H9 (cell line): ENCODE measurements around the gene REEP3. TPM values are rescaled to one million over a fixed set of nuclear protein-coding genes. Genes with fewer than 3 reads are reported as not detected.

Experiments used
- DNase-seq: peaks from one replicate; pipeline ENCODE4 v3.0.0-alpha.2; 2017
- H2AFZ ChIP-seq: one replicate; pipeline ENCODE4 v1.6.1; 2013; ENCODE audit warnings: mild to moderate bottlenecking, low read length, control low read depth, moderate library complexity
- H2AK5ac ChIP-seq: 2 replicates; pipeline ENCODE4 v1.6.1; 2013; ENCODE audit warnings: low read length, control low read depth, mixed read lengths; ENCODE audit not compliant: insufficient read length
- H2BK120ac ChIP-seq: one replicate; pipeline ENCODE4 v1.6.1; 2013; ENCODE audit warnings: low read depth, mild to moderate bottlenecking, low read length, control low read depth, inconsistent platforms; ENCODE audit not compliant: poor library complexity, severe bottlenecking
- H2BK12ac ChIP-seq: 2 replicates; pipeline ENCODE4 v1.6.1; 2013; ENCODE audit warnings: low read length, control low read depth, mixed read lengths, low read depth; ENCODE audit not compliant: insufficient read length
- H2BK15ac ChIP-seq: 2 replicates; pipeline ENCODE4 v1.6.1; 2013; ENCODE audit warnings: low read depth, low read length, control low read depth
- H2BK20ac ChIP-seq: one replicate; pipeline ENCODE4 v1.6.1; 2013; ENCODE audit warnings: low read depth, mild to moderate bottlenecking, low read length, control low read depth, inconsistent platforms; ENCODE audit not compliant: poor library complexity, severe bottlenecking
- H2BK5ac ChIP-seq: 2 replicates; pipeline ENCODE4 v1.6.1; 2013; ENCODE audit warnings: low read length, control low read depth, mixed read lengths; ENCODE audit not compliant: insufficient read length
- H3K14ac ChIP-seq: 2 replicates; pipeline ENCODE4 v1.6.1; 2013; ENCODE audit warnings: low read length, control low read depth; ENCODE audit not compliant: insufficient read depth
- H3K18ac ChIP-seq: 2 replicates; pipeline ENCODE4 v1.6.1; 2013; ENCODE audit warnings: low read depth, mild to moderate bottlenecking, mixed read lengths, low read length, control low read depth; ENCODE audit not compliant: insufficient read length
- H3K23ac ChIP-seq: 2 replicates; pipeline ENCODE4 v1.6.1; 2013; ENCODE audit warnings: low read length, control low read depth, mixed read lengths, low read depth; ENCODE audit not compliant: insufficient read length
- H3K23me2 ChIP-seq: 2 replicates; pipeline ENCODE4 v1.6.1; 2013; ENCODE audit warnings: low read depth, mild to moderate bottlenecking, mixed read lengths, low read length, control low read depth; ENCODE audit not compliant: insufficient read length, poor library complexity, severe bottlenecking
- H3K27ac ChIP-seq: 2 replicates; pipeline ENCODE4 v1.5.1; 2013; ENCODE audit warnings: low read length, control low read depth, mixed read lengths, low read depth; ENCODE audit not compliant: insufficient read length
- H3K27me3 ChIP-seq: 2 replicates; pipeline ENCODE4 v1.6.1; 2013; ENCODE audit warnings: low read length, control low read depth, inconsistent platforms; ENCODE audit not compliant: insufficient read depth
- H3K4ac ChIP-seq: 2 replicates; pipeline ENCODE4 v1.6.1; 2013; ENCODE audit warnings: low read depth, mild to moderate bottlenecking, control low read depth, inconsistent platforms, low read length, moderate library complexity
- H3K4me1 ChIP-seq: 2 replicates; pipeline ENCODE4 v1.6.1; 2013; ENCODE audit warnings: low read length, control low read depth, inconsistent platforms; ENCODE audit not compliant: insufficient read depth
- H3K4me2 ChIP-seq: 2 replicates; pipeline ENCODE4 v1.6.1; 2013; ENCODE audit warnings: low read length, control low read depth, mixed read lengths; ENCODE audit not compliant: insufficient read length, insufficient read depth
- H3K56ac ChIP-seq: 2 replicates; pipeline ENCODE4 v1.6.1; 2013; ENCODE audit warnings: low read depth, mild to moderate bottlenecking, mixed read lengths, low read length, control low read depth; ENCODE audit not compliant: insufficient read length
- H3K79me1 ChIP-seq: 2 replicates; pipeline ENCODE4 v1.6.1; 2013; ENCODE audit warnings: low read depth, mild to moderate bottlenecking, moderate library complexity, low read length, control low read depth, inconsistent platforms; ENCODE audit not compliant: insufficient read depth, poor library complexity, severe bottlenecking
- H3K79me2 ChIP-seq: 2 replicates; pipeline ENCODE4 v1.6.1; 2013; ENCODE audit warnings: low read length, control low read depth, inconsistent platforms; ENCODE audit not compliant: insufficient read depth
- H3K9ac ChIP-seq: 2 replicates; pipeline ENCODE4 v1.6.1; 2013; ENCODE audit warnings: low read length, control low read depth, mixed read lengths; ENCODE audit not compliant: insufficient read length; ENCODE audit errors: extremely low read depth
- H3K9me3 ChIP-seq: one replicate; pipeline ENCODE4 v1.6.1; 2013; ENCODE audit warnings: low read depth, low read length, inconsistent platforms; ENCODE audit not compliant: control insufficient read depth
- H3T11ph ChIP-seq: one replicate; pipeline ENCODE4 v1.6.1; 2013; ENCODE audit warnings: mild to moderate bottlenecking, low read length, control low read depth, inconsistent platforms
- H4K20me1 ChIP-seq: one replicate; pipeline ENCODE4 v1.6.1; 2013; ENCODE audit not compliant: control insufficient read depth, insufficient read length, insufficient read depth
- H4K5ac ChIP-seq: 2 replicates; pipeline ENCODE4 v1.6.1; 2013; ENCODE audit warnings: low read depth, mild to moderate bottlenecking, mixed read lengths, low read length, control low read depth; ENCODE audit not compliant: insufficient read length
- H4K8ac ChIP-seq: replicated peaks from 2 replicates; pipeline ENCODE4 v1.6.1; 2013; ENCODE audit warnings: low read length, control low read depth, mixed read lengths, low read depth; ENCODE audit not compliant: insufficient read length
- H4K91ac ChIP-seq: 2 replicates; pipeline ENCODE4 v1.6.1; 2013; ENCODE audit warnings: low read depth, mild to moderate bottlenecking, moderate library complexity, mixed read lengths, low read length, control low read depth; ENCODE audit not compliant: insufficient read length
- H3K27ac Mint-ChIP-seq, 3 experiments: 2 replicates in 2 of 3; 3 replicates in 1 of 3; pipeline ENCODE4 v1.8.0; 2020 to 2021; ENCODE audit warnings: mixed read lengths in 3 of 3, mild to moderate bottlenecking in 1 of 3, moderate library complexity in 1 of 3
- H3K27me3 Mint-ChIP-seq: 2 replicates; pipeline ENCODE4 v1.8.0; 2021; ENCODE audit warnings: low read depth, mild to moderate bottlenecking, moderate library complexity, mixed read lengths
- H3K36me3 Mint-ChIP-seq, 3 experiments: 2 replicates in 2 of 3; 3 replicates in 1 of 3; pipeline ENCODE4 v1.8.0; 2020 to 2021; ENCODE audit warnings: low read depth in 3 of 3, mixed read lengths in 3 of 3; ENCODE audit not compliant: insufficient read depth in 1 of 3
- H3K4me1 Mint-ChIP-seq, 2 experiments: 2 replicates each; pipeline ENCODE4 v1.8.0; 2020; ENCODE audit warnings: mixed read lengths in 2 of 2
- H3K4me3 Mint-ChIP-seq, 2 experiments: 2 replicates in 1 of 2; 3 replicates in 1 of 2; pipeline ENCODE4 v1.8.0; 2020 to 2021; ENCODE audit warnings: mild to moderate bottlenecking in 2 of 2, mixed read lengths in 2 of 2, moderate library complexity in 1 of 2
- H3K9me3 Mint-ChIP-seq, 2 experiments: 2 replicates in 1 of 2; 3 replicates in 1 of 2; pipeline ENCODE4 v1.8.0; 2020; ENCODE audit warnings: mild to moderate bottlenecking in 2 of 2, mixed read lengths in 2 of 2, moderate library complexity in 1 of 2
- WGBS: extraction: QIAGEN DNeasy Blood & Tissue Kit; methylation state at CpG from one replicate; pipeline ENCODE4 v1.1.7; 2013; ENCODE audit warnings: missing lambda C conversion rate, low lambda C conversion rate, mixed read lengths; ENCODE audit not compliant: insufficient read length; ENCODE audit errors: extremely low coverage; 5-methylcytosine and 5-hydroxymethylcytosine counted together
- total RNA-seq: library from RNA; stranded (reverse); gene quantifications from 2 replicates; pipeline ENCODE4 v1.2.1, GENCODE V29; 2021
- TF ChIP-seq, protein P1 (sequence below): fragments of 200-600 bp; sonication (generic); conservative IDR thresholded peaks from 3 replicates; pipeline ENCODE4 v1.8.0; 2021; ENCODE audit warnings: antibody characterized with exemption, mild to moderate bottlenecking

Gene REEP3
- total RNA-seq, 1 experiment from 2014 or later, result 21.4 TPM

DNA sequence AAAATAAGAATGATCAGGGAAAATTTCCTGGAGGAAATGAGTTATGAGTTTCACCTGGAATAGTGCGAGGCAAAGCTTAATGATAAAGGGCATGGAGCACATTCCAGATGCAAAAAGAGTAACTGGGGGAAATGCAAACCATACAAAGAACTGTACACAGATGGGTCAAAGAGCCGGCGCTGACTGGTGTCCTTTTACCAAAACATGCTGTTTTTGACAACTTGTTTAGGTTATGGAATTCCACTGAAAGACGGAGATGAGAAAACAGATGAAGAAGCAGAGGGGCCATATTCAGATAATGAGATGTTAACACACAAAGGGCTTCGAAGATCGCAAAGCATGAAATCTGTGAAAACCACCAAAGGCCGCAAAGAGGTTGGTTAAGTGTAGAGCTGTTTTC lies 98.2 kb downstream of the REEP3 start:
- Mint-ChIP-seq H3K9me3 (no peaks in the 10 kb centered on the region), H3K4me3 (no peak overlapping the region), H3K27me3 (no peaks in the 10 kb centered on the region), H3K4me1 (peaks cover 10 to 11% of the 10 kb centered on the region in 2 experiments; a peak in 3 of 4 replicates), H3K36me3 (peaks cover 3 to 12% (median 12%) of the 10 kb centered on the region in 3 experiments; a peak in 5 of 7 replicates), H3K27ac (peak overlapping the region in 1 of 3 experiments; percentile 8; a peak in 2 of 7 replicates)
- TF ChIP-seq, protein P1, sequence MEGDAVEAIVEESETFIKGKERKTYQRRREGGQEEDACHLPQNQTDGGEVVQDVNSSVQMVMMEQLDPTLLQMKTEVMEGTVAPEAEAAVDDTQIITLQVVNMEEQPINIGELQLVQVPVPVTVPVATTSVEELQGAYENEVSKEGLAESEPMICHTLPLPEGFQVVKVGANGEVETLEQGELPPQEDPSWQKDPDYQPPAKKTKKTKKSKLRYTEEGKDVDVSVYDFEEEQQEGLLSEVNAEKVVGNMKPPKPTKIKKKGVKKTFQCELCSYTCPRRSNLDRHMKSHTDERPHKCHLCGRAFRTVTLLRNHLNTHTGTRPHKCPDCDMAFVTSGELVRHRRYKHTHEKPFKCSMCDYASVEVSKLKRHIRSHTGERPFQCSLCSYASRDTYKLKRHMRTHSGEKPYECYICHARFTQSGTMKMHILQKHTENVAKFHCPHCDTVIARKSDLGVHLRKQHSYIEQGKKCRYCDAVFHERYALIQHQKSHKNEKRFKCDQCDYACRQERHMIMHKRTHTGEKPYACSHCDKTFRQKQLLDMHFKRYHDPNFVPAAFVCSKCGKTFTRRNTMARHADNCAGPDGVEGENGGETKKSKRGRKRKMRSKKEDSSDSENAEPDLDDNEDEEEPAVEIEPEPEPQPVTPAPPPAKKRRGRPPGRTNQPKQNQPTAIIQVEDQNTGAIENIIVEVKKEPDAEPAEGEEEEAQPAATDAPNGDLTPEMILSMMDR, result no peak
- no peak overlapping the region for H2BK12ac ChIP-seq
- no peak for DNase-seq
- H2AK5ac ChIP-seq, result no peak overlapping the region
- no peak overlapping the region for H2BK15ac ChIP-seq
- no peak overlapping the region for H3T11ph ChIP-seq
- H3K4ac ChIP-seq, result no peak overlapping the region
- no peaks in the 10 kb centered on the region; the same call in 1 of the 2 replicates for H3K4me1 ChIP-seq
- H2BK5ac ChIP-seq, result no peak overlapping the region
- H3K9ac ChIP-seq, result no peak overlapping the region
- WGBS, result no CpG with 5 or more reads among the region's 7 CpGs
- H2AFZ ChIP-seq, result no peak overlapping the region
- no peak overlapping the region for H2BK20ac ChIP-seq
- no peak overlapping the region for H3K18ac ChIP-seq
- H2BK120ac ChIP-seq, result no peak overlapping the region
- H4K20me1 ChIP-seq, result no peaks in the 10 kb centered on the region
- no peaks in the 10 kb centered on the region for H3K27me3 ChIP-seq
- no peak overlapping the region for H4K91ac ChIP-seq
- H4K8ac ChIP-seq, result no peak overlapping the region
- no peak overlapping the region for H3K27ac ChIP-seq
- no peaks in the 10 kb centered on the region for H3K79me2 ChIP-seq
- H3K79me1 ChIP-seq, result no peaks in the 10 kb centered on the region
- H3K4me2 ChIP-seq, result no peak overlapping the region
- no peak overlapping the region for H3K23ac ChIP-seq
- no peak overlapping the region for H3K14ac ChIP-seq
- no peak overlapping the region for H4K5ac ChIP-seq
- no peaks in the 10 kb centered on the region for H3K9me3 ChIP-seq
- no peaks in the 10 kb centered on the region for H3K23me2 ChIP-seq
- no peak overlapping the region for H3K56ac ChIP-seq
